Activated T-cell treated with anti-CD3 and anti-CD28 coated beads, Interleukin-2, amount 50 U/mL, for 72 hours (primary cell): ENCODE data around the gene SNAPIN. TPM values are rescaled to one million over a fixed set of nuclear protein-coding genes. Genes with fewer than 3 reads are reported as not detected.

Source experiments
- ATAC-seq, 2 donors: fragments of 150-1000 bp; cut with Tn5 transposase; replicated peaks in 1 of 2; 2 replicates each; pipeline ENCODE4 v1.10.0; 2021; ENCODE audit warnings: moderate library complexity in 2 of 2, mild to moderate bottlenecking in 1 of 2
- DNase-seq, 2 donors: peaks; one replicate each; pipeline ENCODE4 v3.0.0; 2021 to 2022; ENCODE audit warnings: mixed read lengths in 1 of 2
- H3K27ac Mint-ChIP-seq: one replicate; pipeline ENCODE4 v1.8.0; 2022; ENCODE audit warnings: mild to moderate bottlenecking, moderate library complexity, mixed read lengths
- H3K27me3 Mint-ChIP-seq: one replicate; pipeline ENCODE4 v1.8.0; 2022; ENCODE audit warnings: low read depth, mixed read lengths
- H3K36me3 Mint-ChIP-seq, 2 donors: one replicate each; pipeline ENCODE4 v1.8.0; 2022; ENCODE audit warnings: mixed read lengths in 2 of 2, mild to moderate bottlenecking in 1 of 2; ENCODE audit not compliant: insufficient read depth in 2 of 2
- H3K4me1 Mint-ChIP-seq: one replicate; pipeline ENCODE4 v1.8.0; 2022; ENCODE audit warnings: low read depth, mixed read lengths
- H3K4me3 Mint-ChIP-seq, 2 donors: one replicate each; pipeline ENCODE4 v1.8.0; 2022; ENCODE audit warnings: mild to moderate bottlenecking in 2 of 2, mixed read lengths in 2 of 2, moderate library complexity in 2 of 2
- H3K9me3 Mint-ChIP-seq, 2 donors: one replicate each; pipeline ENCODE4 v1.8.0; 2022; ENCODE audit warnings: mixed read lengths in 2 of 2
- total RNA-seq, 2 donors: library from RNA; stranded (reverse); gene quantifications; one replicate each; pipeline ENCODE4 v1.2.3, GENCODE V29; 2022

The SNAPIN gene
- total RNA-seq, 2 donors from 2014 or later: 31.1 to 31.8 TPM

- DNase-seq: no peak
- Mint-ChIP-seq H3K36me3 (peaks cover 9 to 52% of the 10 kb centered on the region in 2 donors), H3K4me3 (no peak overlapping the region), H3K27me3 (no peaks in the 10 kb centered on the region), H3K9me3 (no peaks in the 10 kb centered on the region), H3K4me1 (peaks cover 66% of the 10 kb centered on the region), H3K27ac (peak overlapping the region; percentile 66)
- no peak for ATAC-seq
Measured at GRCh38 chr1:153643816-153644215, 14.7 kb upstream of the SNAPIN start.

GRCh38 chr1:153646672-153647345, 11.7 kb upstream of the SNAPIN start:
- H3K4me1 Mint-ChIP-seq: peaks cover 69% of the 10 kb centered on the region

GRCh38 chr1:153647346-153647714, 11.2 kb upstream of the SNAPIN start:
- H3K4me1 Mint-ChIP-seq: peaks cover 69% of the 10 kb centered on the region
- no peak overlapping the region for H3K27ac Mint-ChIP-seq
- DNase-seq (no peak), ATAC-seq (no peak)
- no peak overlapping the region for H3K4me3 Mint-ChIP-seq
- H3K36me3 Mint-ChIP-seq: peaks cover 9 to 39% of the 10 kb centered on the region in 2 donors
- H3K27me3 Mint-ChIP-seq: no peaks in the 10 kb centered on the region
- no peaks in the 10 kb centered on the region for H3K9me3 Mint-ChIP-seq

More at GRCh38 chr1:153646672-153647345, 11.7 kb upstream of the SNAPIN start:
- Mint-ChIP-seq H3K27me3 (no peaks in the 10 kb centered on the region), H3K4me3 (no peak overlapping the region), H3K36me3 (peaks cover 9 to 43% of the 10 kb centered on the region in 2 donors), H3K27ac (peak overlapping the region; percentile 31), H3K9me3 (no peaks in the 10 kb centered on the region)
- no peak for ATAC-seq
- DNase-seq: no peak

- H3K4me3 Mint-ChIP-seq: no peak overlapping the region
- no peaks in the 10 kb centered on the region for H3K9me3 Mint-ChIP-seq
- ATAC-seq: no peak
- no peak overlapping the region for H3K27ac Mint-ChIP-seq
- peaks cover 65% of the 10 kb centered on the region for H3K4me1 Mint-ChIP-seq
- peaks cover 9 to 35% of the 10 kb centered on the region in 2 donors for H3K36me3 Mint-ChIP-seq
- H3K27me3 Mint-ChIP-seq: no peaks in the 10 kb centered on the region
- no peak for DNase-seq
Measured at GRCh38 chr1:153648000-153648643, 10.4 kb upstream of the SNAPIN start.

- Mint-ChIP-seq H3K9me3 (no peaks in the 10 kb centered on the region), H3K4me3 (no peak overlapping the region), H3K4me1 (peaks cover 53% of the 10 kb centered on the region), H3K36me3 (peaks cover 6 to 24% of the 10 kb centered on the region in 2 donors), H3K27ac (peak overlapping the region; percentile 63), H3K27me3 (no peaks in the 10 kb centered on the region)
- no peak for DNase-seq
- peak; percentile 25 to 28 for ATAC-seq
Measured at GRCh38 chr1:153649137-153649862, 9.2 kb upstream of the SNAPIN start.

- H3K4me1 Mint-ChIP-seq: peaks cover 48% of the 10 kb centered on the region
- no peaks in the 10 kb centered on the region for H3K27me3 Mint-ChIP-seq
- peak; percentile 21 to 39 for ATAC-seq
- H3K36me3 Mint-ChIP-seq: peaks cover 5 to 18% of the 10 kb centered on the region in 2 donors
- no peaks in the 10 kb centered on the region for H3K9me3 Mint-ChIP-seq
- no peak overlapping the region for H3K4me3 Mint-ChIP-seq
- DNase-seq: no peak
- H3K27ac Mint-ChIP-seq: peak overlapping the region; percentile 63
Measured at GRCh38 chr1:153649863-153650235, 8.7 kb upstream of the SNAPIN start.

GRCh38 chr1:153651771-153652170, 6.7 kb upstream of the SNAPIN start:
- Mint-ChIP-seq H3K9me3 (no peaks in the 10 kb centered on the region), H3K27me3 (no peaks in the 10 kb centered on the region), H3K27ac (no peak overlapping the region), H3K4me1 (peaks cover 30% of the 10 kb centered on the region), H3K36me3 (peaks cover 0 to 2% of the 10 kb centered on the region in 2 donors), H3K4me3 (no peak overlapping the region)
- ATAC-seq: peak in 1 of 2 donors; percentile 14
- DNase-seq: no peak

- Mint-ChIP-seq H3K27me3 (no peaks in the 10 kb centered on the region), H3K9me3 (no peaks in the 10 kb centered on the region), H3K36me3 (no peaks in the 10 kb centered on the region), H3K4me1 (peaks cover 22% of the 10 kb centered on the region), H3K27ac (no peak overlapping the region), H3K4me3 (no peak overlapping the region)
- no peak for DNase-seq
- ATAC-seq: no peak
Measured at GRCh38 chr1:153652805-153653500, 5.5 kb upstream of the SNAPIN start.

- no peak for ATAC-seq
- no peaks in the 10 kb centered on the region for H3K27me3 Mint-ChIP-seq
- no peaks in the 10 kb centered on the region for H3K9me3 Mint-ChIP-seq
- H3K4me3 Mint-ChIP-seq: no peak overlapping the region
- peaks cover 20% of the 10 kb centered on the region for H3K4me1 Mint-ChIP-seq
- H3K36me3 Mint-ChIP-seq: no peaks in the 10 kb centered on the region
- H3K27ac Mint-ChIP-seq: no peak overlapping the region
- no peak for DNase-seq
Measured at GRCh38 chr1:153655333-153655732, 3.2 kb upstream of the SNAPIN start.

- no peak for DNase-seq
- peaks cover 28% of the 10 kb centered on the region for H3K4me1 Mint-ChIP-seq
Measured at GRCh38 chr1:153659175-153659534, 652 bp downstream of the SNAPIN start.

GRCh38 chr1:153659656-153660055, 1.2 kb downstream of the SNAPIN start:
- H3K4me1 Mint-ChIP-seq: peaks cover 28% of the 10 kb centered on the region
- DNase-seq (no peak), ATAC-seq (no peak)
- peaks cover 1 to 22% of the 10 kb centered on the region in 2 donors for H3K36me3 Mint-ChIP-seq
- peak overlapping the region; percentile 85 for H3K27ac Mint-ChIP-seq
- H3K27me3 Mint-ChIP-seq: no peaks in the 10 kb centered on the region
- peak overlapping the region; percentile 90 to 97 for H3K4me3 Mint-ChIP-seq
- no peaks in the 10 kb centered on the region for H3K9me3 Mint-ChIP-seq

More at GRCh38 chr1:153659175-153659534, 652 bp downstream of the SNAPIN start:
- Mint-ChIP-seq H3K9me3 (no peaks in the 10 kb centered on the region), H3K4me3 (peak overlapping the region; percentile 90 to 97), H3K27me3 (no peaks in the 10 kb centered on the region), H3K36me3 (peaks cover 1 to 22% of the 10 kb centered on the region in 2 donors), H3K27ac (peak overlapping the region; percentile 85)
- no peak for ATAC-seq

GRCh38 chr1:153661111-153661708, 2.7 kb downstream of the SNAPIN start:
- Mint-ChIP-seq H3K9me3 (no peaks in the 10 kb centered on the region), H3K36me3 (peaks cover 8 to 36% of the 10 kb centered on the region in 2 donors), H3K27ac (peak overlapping the region; percentile 74), H3K27me3 (no peaks in the 10 kb centered on the region), H3K4me3 (peak overlapping the region in 1 of 2 donors; percentile 29), H3K4me1 (peaks cover 30% of the 10 kb centered on the region)
- DNase-seq: no peak
- ATAC-seq: no peak
